Measurements from ENCODE around the gene RPN2. TPM values are rescaled to one million over a fixed set of nuclear protein-coding genes. Genes with fewer than 3 reads are reported as not detected.

Gene RPN2
- polyA plus RNA-seq, 1 experiment: 834 TPM

DNA sequence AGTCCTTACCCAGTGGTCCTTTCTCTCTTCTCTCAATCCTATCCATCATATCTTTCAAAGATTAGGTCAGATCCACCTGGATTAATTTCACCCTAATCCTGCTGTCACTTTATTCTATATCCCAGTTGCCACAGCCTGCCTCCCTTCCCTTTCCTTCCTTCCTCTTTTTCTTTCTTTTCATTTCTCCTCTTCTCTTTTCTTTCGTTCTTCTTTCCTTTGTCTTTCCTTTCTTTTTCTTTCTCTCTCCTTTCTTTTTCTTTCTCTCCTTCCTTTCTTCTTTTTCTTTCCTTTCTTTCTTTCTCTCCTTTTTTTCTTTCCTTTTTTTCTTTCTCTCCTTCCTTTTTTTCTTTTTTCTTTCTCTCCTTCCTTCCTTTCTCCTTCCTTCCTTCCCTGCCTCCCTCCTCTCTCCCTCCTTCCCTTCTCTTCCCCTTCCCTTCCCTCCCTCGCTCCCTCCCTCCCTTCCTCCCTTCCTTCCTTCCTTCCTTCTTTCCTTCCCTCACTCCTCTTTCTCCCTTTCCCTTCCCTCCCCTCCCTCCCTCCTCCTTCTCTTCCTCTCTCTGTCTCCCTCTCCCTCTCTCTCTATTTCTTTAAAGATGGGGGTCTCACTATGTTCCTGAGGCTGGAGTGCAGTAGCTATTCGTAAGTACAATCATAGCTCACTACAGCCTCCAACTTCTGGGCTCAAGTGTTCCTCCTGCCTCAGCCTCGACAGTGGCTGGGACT lies 15.1 kb upstream of the RPN2 start:
- H3K4me3 ChIP-seq (ENCODE audit: low read depth, low read length): no peak overlapping the region
- H3K36me3 ChIP-seq (ENCODE audit: control insufficient read depth, insufficient read depth, low read length): no peaks in the 10 kb centered on the region
- TF ChIP-seq, protein P1, sequence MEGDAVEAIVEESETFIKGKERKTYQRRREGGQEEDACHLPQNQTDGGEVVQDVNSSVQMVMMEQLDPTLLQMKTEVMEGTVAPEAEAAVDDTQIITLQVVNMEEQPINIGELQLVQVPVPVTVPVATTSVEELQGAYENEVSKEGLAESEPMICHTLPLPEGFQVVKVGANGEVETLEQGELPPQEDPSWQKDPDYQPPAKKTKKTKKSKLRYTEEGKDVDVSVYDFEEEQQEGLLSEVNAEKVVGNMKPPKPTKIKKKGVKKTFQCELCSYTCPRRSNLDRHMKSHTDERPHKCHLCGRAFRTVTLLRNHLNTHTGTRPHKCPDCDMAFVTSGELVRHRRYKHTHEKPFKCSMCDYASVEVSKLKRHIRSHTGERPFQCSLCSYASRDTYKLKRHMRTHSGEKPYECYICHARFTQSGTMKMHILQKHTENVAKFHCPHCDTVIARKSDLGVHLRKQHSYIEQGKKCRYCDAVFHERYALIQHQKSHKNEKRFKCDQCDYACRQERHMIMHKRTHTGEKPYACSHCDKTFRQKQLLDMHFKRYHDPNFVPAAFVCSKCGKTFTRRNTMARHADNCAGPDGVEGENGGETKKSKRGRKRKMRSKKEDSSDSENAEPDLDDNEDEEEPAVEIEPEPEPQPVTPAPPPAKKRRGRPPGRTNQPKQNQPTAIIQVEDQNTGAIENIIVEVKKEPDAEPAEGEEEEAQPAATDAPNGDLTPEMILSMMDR (IDR thresholded peaks at IDR 0.05; ENCODE audit: insufficient read depth, low read depth, low read length): no peak
- POLR2A ChIA-PET: no interaction called here
- CTCF ChIA-PET: no interaction called here
- peaks cover 3% of the 10 kb centered on the region; the same call in 1 of the 2 replicates for H3K27me3 ChIP-seq (ENCODE audit: control insufficient read depth, insufficient read depth, low read length)
- no peak for DNase-seq (ENCODE audit: low read depth)

DNA sequence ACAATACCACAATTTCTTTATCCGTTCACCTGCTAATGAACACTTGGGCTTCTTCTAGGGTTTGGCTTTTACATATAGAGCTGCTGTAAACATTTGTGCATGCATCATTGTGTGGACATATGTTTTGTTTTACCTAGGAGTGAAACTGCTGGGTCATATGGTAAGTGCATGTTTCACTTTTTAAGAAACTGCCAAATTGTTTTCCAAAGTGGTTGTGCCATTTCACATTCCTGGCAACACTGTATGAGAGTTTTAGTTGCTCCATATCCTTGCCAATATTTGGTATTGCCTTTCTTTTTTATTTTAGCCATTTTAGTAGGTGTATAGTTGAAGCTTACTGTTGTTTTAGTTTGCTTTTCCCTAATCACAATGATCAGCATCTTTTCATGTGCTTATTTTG lies 14.1 kb upstream of the RPN2 start:
- TF ChIP-seq, protein P1 (IDR thresholded peaks at IDR 0.05; ENCODE audit: insufficient read depth, low read depth, low read length): no peak
- ChIA-PET CTCF (interaction anchor here (4.3 kb wide), 1 partner anchor 12 kb away, joined by 17 read pairs; no protein-coding TSS in a partner anchor), POLR2A (no interaction called here)
- Histone ChIP-seq H3K36me3 (ENCODE audit: control insufficient read depth, insufficient read depth, low read length) (no peaks in the 10 kb centered on the region), H3K27me3 (ENCODE audit: control insufficient read depth, insufficient read depth, low read length) (peaks cover 3% of the 10 kb centered on the region; the same call in 1 of the 2 replicates), H3K4me3 (ENCODE audit: low read depth, low read length) (no peak overlapping the region)
- no peak for DNase-seq (ENCODE audit: low read depth)

DNA sequence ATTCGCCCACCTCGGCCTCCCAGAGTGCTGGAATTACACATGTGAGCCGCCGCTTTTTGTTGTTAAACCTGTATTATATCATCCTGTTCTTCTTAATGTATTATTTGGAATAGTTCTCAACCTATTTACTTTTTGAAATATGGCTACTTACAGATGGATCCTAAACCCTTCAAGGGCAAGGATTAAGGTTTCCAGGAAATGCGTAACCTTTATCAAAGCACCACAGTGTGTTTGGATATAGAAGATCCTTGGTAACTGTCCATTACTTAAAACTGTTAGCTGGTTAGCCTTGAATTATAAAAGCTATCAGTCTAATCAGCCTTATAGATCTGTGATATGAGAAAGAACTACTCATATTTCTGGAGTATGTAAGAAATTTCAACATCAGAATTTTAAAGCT lies 12.3 kb upstream of the RPN2 start:
- POLR2A ChIA-PET: no interaction called here
- Histone ChIP-seq H3K36me3 (ENCODE audit: control insufficient read depth, insufficient read depth, low read length) (no peaks in the 10 kb centered on the region), H3K27me3 (ENCODE audit: control insufficient read depth, insufficient read depth, low read length) (peaks cover 3% of the 10 kb centered on the region; the same call in 1 of the 2 replicates), H3K4me3 (ENCODE audit: low read depth, low read length) (no peak overlapping the region)
- no peak for DNase-seq (ENCODE audit: low read depth)
- TF ChIP-seq, protein P1 (IDR thresholded peaks at IDR 0.05; ENCODE audit: insufficient read depth, low read depth, low read length): no peak
- CTCF ChIA-PET: interaction anchor here (4.3 kb wide), 1 partner anchor 10 kb away, joined by 17 read pairs; no protein-coding TSS in a partner anchor

- Histone ChIP-seq H3K36me3 (ENCODE audit: control insufficient read depth, insufficient read depth, low read length) (no peaks in the 10 kb centered on the region), H3K27me3 (ENCODE audit: control insufficient read depth, insufficient read depth, low read length) (no peaks in the 10 kb centered on the region), H3K4me3 (ENCODE audit: low read depth, low read length) (no peak overlapping the region)
- TF ChIP-seq, protein P1 (IDR thresholded peaks at IDR 0.05; ENCODE audit: insufficient read depth, low read depth, low read length): no peak
- no peak for DNase-seq (ENCODE audit: low read depth)
- CTCF ChIA-PET: interaction anchor here (0.6 to 1.1 kb wide), 2 partner anchors 11 to 76 kb away, joined by 3 read pairs; no protein-coding TSS in a partner anchor
- POLR2A ChIA-PET: no interaction called here
Measured at GRCh38 chr20:37172836-37173235, 6.3 kb upstream of the RPN2 start.

GRCh38 chr20:37179683-37180524 lies 774 bp downstream of the RPN2 start:
- ChIA-PET POLR2A (no interaction called here), CTCF (interaction anchor here (1.3 to 3.2 kb wide), 3 partner anchors 10 to 16 kb away, joined by 7 to 23 read pairs (median 9); no protein-coding TSS in a partner anchor)
- H3K36me3 ChIP-seq (ENCODE audit: control insufficient read depth, insufficient read depth, low read length): peaks cover 5% of the 10 kb centered on the region; the same call in 1 of the 2 replicates
- H3K27me3 ChIP-seq (ENCODE audit: control insufficient read depth, insufficient read depth, low read length): no peaks in the 10 kb centered on the region
- TF ChIP-seq, protein P1 (IDR thresholded peaks at IDR 0.05; ENCODE audit: insufficient read depth, low read depth, low read length): no peak
- DNase-seq (ENCODE audit: low read depth): no peak
- peak overlapping the region; percentile 61 for H3K4me3 ChIP-seq (ENCODE audit: low read depth, low read length)
